HG03097 (cell line): ENCODE measurements around the gene TUSC2.
A peak's percentile ranks its signal among the peaks of the same experiment; 100 is the strongest.

Experiments used
- ATAC-seq: cut with Tn5 transposase; IDR thresholded peaks from one replicate; pipeline ENCODE4 v1.9.1; 2021; ENCODE audit not compliant: unreplicated experiment, low FRiP score

The TUSC2 gene

DNA sequence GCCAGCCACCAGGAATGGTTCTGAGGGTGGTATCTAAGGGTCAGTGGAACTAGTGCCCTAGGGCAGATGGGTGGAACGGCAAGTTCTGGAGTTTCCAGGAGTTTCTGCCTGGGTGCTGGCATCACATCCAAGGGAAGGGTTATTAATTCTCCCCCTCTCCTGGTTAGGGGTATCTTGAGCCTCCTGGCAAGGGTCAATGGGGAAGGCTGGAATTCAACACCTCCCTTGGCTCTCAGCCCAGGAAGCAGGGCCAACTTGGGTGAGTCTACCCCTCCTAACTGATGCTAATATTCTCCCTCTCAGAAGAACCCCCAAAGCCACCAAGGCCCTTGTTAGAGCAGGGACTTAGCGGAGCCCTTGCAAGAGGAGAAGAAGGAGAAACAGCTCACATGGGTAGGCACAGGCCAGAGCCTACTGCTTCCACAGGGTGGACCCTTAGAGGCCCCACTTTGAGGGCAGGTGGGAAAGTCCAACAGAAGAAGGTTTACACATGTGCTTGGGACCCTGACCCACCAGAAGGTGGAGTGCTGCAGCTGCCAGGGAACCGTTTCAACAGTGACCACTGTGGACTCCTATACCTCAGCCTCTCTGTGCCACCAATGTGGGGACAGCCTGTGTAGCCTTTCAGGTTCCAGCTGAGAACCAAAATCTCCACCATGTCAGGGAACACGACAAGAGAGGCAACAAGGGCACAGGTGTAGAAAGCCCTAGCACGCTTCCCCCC, 28.0 kb upstream of the TUSC2 start:
- no peak for ATAC-seq

DNA sequence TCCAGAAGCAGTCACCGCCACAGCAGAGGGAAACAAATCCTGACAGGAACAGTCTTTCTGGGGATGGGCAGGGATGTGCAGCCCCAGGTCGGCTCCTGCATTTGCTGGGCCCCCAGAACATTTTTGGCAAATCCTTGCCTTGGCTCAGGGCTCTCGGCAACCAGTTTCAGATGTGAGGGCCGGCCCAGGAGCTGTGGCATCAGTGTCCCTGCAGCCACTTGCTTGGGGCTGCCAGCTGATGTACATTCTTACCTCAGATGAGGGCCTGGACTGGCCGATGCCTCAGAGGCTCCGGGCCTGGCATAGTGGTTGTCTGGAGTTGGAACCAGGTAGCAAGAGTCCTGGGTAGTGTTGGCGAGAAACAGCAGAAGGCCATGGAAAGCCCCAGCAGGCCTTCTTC, 26.8 kb upstream of the TUSC2 start:
- ATAC-seq = no peak

DNA sequence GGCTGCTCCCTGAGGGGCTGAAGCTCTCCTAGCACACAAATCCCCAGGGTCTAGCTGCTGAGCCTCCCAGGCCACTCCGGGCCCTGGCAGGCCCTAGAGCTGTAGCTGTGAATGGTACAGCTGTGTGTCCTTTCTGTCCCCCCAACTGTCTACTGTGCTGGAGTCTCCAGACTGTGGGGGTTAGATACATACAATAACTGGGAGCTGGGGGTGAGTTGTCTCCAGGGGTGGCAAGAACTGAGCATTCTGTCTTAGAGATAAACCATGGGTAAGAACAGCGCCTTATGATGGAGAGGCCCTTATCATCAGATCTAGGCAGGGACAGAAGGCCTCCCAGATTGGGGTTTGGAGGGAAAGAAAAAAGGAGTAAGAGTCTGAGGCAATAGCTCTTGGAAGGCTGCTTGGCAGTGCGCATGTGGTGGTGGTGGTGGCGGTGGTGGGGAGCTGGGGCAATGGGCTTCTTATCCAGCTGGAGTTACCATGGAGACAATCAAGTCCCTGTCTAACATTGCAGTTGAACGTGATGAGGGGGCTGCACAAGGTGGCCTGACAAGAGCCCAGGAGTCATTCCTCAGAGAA, 26.3 kb upstream of the TUSC2 start:
- no peak for ATAC-seq

DNA sequence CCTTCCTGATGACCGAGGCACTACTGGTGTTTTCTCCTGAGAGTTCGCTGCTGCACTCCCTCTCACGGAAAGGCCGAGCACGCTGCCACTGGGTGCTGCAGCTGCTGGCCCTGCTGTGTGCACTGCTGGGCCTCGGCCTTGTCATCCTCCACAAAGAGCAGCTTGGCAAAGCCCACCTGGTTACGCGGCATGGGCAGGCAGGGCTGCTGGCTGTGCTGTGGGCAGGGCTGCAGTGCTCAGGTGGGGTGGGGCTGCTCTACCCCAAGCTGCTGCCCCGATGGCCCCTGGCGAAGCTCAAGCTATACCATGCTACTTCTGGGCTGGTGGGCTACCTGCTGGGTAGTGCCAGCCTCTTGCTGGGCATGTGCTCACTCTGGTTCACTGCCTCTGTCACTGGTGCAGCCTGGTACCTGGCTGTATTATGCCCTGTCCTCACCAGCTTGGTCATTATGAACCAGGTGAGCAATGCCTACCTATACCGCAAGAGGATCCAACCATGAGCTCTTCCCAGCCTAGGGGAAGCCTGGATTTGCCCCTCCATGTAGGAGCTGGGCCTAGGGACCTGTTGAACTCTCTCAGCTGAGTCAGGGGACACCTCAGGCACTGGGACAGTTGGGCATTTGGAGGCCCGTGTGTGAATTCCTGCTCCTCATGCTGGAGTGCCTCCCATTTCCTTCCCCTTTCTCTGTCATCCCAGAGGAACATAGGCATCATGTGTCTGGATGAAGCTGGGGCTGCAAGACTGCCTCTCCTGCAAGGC, 25.4 kb upstream of the TUSC2 start:
- no peak for ATAC-seq

DNA sequence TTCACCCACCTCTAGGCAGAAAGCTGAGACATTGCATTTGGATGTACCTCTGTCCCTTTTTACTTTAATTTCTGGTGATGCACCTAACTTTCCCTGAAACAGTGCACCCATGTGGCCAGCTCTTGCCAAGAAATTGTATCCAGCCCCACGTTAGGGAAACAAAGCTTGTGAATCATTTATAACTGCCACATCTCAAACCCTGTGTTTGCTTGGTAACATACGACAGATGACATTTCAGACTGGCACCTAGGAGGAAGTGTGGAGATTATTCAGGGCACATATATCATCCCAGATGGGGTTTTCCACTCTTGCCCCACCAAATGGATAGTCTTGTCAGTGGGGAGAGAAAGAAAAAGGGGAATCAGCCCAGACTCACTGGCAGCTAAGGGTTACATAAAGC, 24.8 kb upstream of the TUSC2 start:
- ATAC-seq = no peak

DNA sequence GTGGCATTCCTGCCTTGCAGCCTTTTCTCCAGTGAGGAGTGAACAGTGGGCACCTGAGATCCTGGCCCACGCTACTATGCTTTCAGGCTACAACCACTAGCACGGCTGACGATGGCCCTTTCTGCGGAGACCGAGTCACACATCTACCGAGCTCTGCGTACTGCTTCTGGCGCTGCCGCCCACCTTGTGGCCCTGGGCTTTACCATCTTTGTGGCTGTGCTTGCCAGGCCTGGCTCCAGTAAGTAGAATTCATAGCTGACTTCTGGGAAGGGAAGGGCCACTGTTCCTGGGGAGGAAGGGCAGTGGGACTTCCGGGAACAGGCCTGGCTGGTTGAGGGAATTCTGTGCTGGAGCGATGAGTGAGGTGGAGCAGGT, 23.3 kb upstream of the TUSC2 start:
- ATAC-seq = no peak

DNA sequence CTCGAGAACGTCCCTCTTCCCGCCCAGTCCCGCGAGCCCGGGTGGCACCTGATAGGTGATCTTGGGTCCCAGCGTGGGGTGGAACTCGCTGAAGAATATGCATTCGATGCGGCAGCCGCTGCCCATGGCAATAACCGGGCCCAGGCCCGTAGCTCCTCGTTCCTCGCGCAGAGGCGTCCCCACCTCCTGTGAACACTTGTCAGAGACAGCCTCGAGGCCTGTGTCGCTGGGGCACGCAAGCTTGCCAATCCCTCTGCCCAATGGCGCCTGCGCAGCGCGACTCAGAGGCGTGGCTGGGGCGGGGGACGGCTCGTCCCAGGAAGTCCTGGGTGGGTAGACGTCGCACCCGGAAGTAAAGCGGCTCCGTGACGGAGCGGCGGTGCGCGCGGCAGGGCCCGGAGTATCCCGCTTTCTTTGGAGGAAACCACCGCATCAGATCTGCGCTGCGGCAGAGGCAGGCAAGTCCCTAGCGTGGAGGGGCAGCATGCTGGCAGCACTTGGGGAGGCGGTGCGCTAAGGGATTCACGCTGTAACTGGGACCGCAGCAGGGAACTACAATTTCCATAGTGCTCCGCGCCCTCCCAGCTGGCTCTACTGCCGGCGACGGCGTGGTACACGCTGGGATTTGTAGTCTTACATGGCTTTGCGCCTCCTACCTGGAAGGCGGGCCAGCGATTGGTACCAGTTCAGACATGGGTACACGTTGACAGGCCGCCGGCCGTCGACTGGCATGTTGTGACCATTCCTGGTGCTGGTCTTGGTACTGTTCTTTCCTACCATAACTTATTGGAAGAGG, 22.7 kb upstream of the TUSC2 start, which contains the start of the genes CYB561D2 and NPRL2:
CYB561D2 (plus strand) TSS at position 336 of the 796 bp plus-strand sequence. CDS start 572 bp downstream, outside the sequence.
NPRL2 (minus strand) TSS at position 249 of the 796 bp plus-strand sequence; CDS start at position 126, 123 bp downstream.
- peak; percentile 73 for ATAC-seq

DNA sequence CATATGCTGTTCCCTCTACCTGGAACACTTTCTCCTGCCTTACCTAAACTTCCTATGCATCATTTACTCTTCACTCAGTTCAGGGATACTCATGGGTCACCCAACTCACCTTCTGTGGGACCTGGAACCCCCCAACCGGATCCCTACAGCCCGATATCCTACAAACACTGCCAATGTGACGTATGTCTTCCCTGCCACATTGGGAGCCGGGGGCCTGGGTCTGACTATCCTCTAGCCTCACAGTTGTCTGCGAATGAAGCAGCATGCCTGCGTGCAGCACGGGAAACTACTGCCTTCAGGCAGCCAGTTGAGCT, 22.1 kb upstream of the TUSC2 start:
- ATAC-seq = no peak

DNA sequence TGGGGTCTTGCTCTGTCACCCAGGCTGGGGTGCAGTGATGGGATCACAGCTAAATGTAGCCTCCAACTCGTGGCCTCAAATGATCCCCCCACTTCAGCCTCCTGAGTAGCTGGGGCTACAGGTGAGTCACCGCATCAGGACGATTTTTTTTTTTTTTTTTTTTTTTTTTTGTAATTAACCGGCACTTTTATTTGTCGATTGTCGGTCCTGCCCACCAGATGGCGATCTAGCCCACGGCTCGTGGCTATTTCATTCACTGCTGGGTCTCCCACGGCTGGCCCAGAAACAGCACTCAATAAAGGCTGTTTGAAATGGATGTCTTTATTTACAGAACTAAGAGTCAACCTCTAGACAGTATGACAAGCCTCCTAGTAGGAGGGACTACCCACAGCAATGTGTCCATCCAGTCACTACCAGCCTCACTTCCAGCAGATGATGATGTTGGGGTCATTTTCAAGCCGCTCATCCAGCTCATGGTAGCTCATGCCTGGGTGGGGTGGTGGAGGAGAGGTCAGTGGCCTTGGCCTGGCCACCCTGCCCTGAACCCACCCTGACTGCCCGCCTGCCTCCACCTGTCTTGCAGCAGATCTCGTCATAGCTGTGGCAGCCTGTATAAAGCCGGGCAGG, 19.3 kb upstream of the TUSC2 start:
- no peak for ATAC-seq

DNA sequence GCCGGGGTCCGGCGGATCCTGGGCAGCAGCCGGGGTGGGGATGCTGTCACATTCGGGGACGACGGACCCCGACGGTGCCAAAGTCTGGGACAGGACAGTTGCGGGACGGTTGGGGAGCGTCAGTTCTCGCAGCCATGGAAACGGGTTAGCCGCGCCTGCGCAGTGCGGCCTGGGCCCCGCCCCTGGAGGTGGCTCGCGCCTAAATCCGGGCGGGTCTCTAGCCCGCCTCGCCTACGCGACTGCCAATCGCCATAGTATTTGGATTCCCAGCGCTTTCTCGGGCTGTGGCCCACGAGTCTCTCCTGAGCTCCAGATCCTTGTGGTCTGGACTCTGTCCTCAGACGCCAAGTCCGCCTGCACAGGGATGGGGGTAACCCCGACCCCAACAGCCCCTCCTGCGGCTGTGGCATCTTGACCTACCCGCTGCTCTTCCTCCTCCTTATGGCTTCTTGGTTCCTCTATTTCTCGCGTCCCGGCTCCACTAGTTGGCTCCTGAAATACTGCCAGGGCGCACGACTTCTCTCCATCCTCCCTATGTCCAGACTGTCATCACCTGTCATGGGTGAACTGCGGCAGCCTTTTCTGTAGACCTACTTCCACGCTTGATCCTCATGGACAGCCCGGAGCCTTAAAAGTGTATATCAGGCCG, 17.7 kb upstream of the TUSC2 start, which contains the start of gene ZMYND10:
ZMYND10 (minus strand) TSS at position 147 of the 649 bp plus-strand sequence. CDS start 153 bp downstream, outside the sequence.
- ATAC-seq = no peak

DNA sequence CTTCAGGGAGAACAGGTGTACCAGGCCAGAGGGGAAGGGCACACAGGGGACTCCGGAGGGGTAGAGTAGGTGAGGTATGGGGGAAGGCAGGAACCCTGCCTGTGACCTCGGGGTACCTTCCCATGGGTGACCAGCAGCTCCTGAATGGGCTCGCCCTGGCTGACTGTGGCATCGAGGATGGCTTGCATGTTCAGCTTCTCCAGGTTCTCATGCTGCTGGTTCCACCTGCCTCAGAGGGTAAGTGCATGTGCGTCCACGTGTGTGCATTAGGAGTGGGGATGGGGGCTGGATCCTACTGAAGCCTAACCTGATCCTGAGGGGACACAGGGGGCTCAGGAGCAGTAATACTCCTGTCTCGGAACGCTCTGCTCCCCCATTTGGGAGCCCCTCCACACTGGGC, 17.0 kb upstream of the TUSC2 start:
- ATAC-seq = no peak

DNA sequence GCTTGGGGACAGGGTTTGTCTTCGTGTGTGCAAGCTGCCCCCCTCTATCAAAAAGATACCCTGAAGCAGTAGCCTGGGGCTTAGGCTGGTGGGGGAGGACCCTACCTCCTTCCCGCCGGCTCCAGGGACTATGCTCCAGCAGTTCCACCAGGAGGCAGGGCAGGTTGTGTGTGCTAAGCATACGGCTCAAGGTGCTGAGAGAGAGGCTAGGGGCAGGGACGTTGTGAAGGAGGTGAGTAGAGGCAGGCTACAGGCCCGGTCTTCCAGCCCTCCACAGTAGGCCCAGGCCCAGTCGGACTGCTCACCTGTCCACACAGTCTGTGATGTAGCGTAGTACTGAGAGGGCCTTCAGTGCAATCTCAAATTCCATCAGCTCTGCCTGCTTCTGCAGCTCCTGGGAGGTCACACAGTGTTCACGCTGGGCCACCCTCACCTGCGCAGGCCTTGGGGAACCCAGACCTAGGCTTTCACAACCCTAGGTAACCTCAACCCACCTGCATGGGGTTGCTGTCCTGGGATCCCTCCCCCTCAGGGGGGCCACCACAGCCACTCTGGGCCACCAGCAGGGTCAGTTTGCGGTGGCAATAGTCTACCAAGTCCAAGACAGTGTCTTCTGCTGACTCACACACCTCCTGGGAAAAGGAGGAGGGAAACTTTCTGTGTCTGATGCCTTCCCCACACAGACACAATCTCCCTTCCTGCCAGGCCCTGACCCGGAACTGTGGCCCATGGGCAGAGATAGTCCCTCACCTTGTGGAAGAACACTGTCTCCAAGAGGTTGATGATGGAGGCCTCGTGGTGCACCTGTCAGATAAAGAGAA, 15.0 kb upstream of the TUSC2 start:
- no peak for ATAC-seq

DNA sequence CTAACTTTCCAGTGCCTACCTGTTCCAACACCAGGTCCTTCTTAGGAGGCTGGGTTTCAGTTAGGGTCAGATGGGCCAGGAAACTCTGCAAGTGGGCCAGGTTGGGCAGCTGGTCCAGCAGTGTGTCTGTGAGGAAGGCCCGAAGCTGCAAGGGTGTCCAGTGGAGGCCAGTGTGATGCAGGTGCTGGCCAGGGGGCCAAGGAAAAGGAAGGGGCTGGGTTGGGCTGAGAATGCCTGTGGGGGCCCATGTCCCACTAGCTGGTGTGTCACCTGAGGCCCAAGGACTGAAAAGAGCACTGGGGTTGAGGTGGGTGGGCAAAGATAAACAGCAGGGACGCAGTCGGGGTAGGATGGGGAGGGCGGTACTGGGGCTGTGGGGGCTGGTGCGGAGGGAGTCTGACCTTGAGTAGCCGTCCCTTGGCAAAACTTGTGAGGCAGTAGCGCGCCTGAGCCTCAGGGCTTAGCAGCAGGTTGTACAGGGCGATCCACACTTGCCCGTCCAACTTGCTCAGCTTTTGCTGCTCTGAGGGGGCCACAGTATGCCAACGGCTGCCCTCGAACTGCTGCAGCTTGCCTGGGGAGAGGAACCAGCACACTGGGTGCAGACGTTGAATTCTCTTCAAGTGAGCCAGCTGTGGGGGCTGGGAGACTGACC, 14.1 kb upstream of the TUSC2 start:
- ATAC-seq = no peak

DNA sequence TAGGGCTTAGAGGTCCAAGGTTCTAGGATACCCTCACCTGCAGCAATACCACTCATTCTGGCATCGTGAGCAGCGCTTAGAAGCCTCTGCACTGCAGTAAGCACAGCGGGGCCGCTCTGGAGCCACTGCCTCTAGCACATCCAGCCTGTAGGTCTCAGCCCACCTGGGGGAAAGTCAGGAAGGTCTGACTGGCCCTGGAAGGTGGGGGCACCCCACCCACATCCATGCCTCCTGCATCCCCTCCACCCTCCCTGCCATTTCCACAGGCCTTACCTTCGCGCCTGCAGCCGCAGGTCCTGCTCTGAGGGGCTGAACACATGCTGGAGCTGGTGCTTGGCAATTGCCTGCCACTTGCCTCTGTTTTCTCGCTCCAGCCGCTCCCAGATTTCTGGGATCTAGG, 13.5 kb upstream of the TUSC2 start:
- ATAC-seq = no peak

DNA sequence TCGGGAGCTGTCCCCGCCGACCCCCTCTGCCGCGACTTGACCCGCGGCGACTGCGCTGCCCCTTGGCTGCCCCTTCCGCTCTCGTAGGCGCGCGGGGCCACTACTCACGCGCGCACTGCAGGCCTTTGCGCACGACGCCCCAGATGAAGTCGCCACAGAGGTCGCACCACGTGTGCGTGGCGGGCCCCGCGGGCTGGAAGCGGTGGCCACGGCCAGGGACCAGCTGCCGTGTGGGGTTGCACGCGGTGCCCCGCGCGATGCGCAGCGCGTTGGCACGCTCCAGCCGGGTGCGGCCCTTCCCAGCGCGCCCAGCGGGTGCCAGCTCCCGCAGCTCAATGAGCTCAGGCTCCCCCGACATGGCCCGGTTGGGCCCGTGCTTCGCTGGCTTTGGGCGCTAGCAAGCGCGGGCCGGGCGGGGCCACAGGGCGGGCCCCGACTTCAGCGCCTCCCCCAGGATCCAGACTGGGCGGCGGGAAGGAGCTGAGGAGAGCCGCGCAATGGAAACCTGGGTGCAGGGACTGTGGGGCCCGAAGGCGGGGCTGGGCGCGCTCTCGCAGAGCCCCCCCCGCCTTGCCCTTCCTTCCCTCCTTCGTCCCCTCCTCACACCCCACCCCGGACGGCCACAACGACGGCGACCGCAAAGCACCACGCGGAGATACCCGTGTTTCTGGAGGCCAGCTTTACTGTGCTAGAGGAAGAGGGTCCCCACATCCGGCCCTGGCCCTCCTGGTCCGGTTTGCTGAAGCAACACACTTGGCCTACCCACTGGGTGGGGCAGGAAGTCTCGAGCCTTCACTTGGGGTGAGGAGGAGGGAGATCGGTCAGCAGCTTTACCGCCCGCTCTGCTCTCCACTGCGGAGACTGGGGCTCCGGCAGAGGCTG, 12.7 kb upstream of the TUSC2 start, which contains the start of gene RASSF1:
RASSF1 (minus strand) TSS at position 389 of the 882 bp plus-strand sequence; CDS start at position 358, 31 bp downstream.
- ATAC-seq = no peak

DNA sequence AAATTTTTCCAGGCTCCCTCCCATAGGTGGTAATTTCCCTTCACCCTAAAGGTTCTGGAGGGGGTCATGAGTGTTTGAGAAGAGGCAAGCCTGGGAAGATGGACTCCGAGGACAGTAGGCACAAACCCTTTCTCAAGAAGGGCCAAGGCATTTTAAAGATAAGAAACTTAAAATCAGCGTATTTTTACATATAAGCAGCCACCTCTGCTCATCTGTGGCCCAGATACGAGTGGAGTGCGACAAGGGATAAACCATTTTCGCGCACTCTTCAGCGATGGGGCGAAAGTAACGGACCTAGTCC, 12.1 kb upstream of the TUSC2 start:
- no peak for ATAC-seq

DNA sequence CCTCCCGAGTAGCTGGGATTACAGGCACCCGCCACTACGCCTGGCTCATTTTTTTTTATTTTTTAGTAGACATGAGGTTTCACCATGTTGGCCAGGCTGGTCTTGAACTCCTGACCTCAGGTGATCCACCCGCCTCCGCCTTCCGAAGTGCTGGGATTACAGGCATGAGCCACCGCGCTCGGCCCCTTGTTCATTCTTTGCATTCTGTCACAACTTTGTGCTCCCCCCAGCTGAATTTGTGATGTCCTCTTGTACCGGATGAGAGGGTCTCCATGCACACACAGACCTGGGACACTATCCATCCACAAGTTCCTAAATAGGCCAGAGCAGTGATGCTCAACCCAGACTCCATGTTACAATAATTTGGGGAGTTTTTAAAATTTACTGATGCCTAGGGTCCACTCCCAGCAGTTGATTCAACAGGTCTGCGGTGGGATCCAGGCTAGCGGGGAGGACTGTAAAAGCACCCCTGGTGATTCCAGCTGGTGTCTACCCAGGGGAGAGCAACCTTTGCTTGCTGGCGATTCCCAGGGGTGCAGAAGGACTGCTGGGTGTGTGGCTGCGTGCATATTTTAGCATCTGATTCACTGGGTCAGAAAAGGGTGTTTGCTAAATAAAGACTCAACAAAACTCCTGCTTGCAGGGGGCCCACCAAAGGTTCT, 11.6 kb upstream of the TUSC2 start:
- no peak for ATAC-seq
